HG02610 (cell line): ENCODE data around the gene DDX24.

Experiments used
- ATAC-seq: cut with Tn5 transposase; IDR thresholded peaks from one replicate; pipeline ENCODE4 v1.9.1; 2021; ENCODE audit warnings: mild to moderate bottlenecking, moderate library complexity; ENCODE audit not compliant: unreplicated experiment

DDX24 gene, protein sequence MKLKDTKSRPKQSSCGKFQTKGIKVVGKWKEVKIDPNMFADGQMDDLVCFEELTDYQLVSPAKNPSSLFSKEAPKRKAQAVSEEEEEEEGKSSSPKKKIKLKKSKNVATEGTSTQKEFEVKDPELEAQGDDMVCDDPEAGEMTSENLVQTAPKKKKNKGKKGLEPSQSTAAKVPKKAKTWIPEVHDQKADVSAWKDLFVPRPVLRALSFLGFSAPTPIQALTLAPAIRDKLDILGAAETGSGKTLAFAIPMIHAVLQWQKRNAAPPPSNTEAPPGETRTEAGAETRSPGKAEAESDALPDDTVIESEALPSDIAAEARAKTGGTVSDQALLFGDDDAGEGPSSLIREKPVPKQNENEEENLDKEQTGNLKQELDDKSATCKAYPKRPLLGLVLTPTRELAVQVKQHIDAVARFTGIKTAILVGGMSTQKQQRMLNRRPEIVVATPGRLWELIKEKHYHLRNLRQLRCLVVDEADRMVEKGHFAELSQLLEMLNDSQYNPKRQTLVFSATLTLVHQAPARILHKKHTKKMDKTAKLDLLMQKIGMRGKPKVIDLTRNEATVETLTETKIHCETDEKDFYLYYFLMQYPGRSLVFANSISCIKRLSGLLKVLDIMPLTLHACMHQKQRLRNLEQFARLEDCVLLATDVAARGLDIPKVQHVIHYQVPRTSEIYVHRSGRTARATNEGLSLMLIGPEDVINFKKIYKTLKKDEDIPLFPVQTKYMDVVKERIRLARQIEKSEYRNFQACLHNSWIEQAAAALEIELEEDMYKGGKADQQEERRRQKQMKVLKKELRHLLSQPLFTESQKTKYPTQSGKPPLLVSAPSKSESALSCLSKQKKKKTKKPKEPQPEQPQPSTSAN

DNA sequence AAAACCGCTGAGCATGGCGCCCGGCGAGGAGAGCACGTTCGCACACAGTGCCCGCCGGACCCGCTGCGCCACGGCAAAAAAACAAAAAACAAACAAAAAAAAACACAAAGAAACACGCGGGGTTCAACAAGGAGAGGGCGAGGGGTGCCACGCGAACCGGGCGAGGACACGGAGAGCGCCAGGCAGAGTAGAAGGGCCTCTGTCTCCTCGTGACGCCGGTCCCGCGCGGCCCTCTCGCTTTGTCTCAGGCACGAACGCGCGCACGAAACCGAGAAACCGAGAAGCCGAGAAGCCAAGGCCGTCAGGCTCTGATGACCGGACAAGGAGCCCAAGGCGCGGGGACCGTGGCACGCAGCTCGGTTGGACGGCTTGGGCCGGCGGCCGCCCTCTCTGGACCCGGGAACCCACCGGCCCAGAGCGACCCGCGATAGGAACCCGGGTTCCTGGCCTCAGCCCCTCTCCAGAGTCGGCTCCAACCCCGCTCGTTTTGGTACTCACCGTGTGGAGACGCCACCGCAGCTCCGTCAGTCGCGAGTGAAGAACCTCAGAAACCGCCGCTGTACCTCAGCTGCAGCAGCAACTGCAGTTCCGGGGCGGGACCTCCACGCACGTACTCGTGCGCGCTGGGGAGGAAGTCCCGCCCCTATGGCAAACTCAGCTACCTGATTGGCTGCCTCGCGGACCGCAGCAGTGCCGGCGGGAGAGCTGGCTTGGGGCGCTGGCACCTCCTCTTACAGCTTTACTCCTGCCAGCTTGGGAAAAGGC lies at the start of gene DDX24, which contains the start of gene IFI27L1:
Gene DDX24 (minus strand): TSS at position 582 of the 765 bp plus-strand sequence. CDS start 1,460 bp downstream, outside the sequence.
Gene IFI27L1 (plus strand): TSS at position 690 of the 765 bp plus-strand sequence. CDS start 15,628 bp downstream, outside the sequence.
- peak; percentile 99 for ATAC-seq

DNA sequence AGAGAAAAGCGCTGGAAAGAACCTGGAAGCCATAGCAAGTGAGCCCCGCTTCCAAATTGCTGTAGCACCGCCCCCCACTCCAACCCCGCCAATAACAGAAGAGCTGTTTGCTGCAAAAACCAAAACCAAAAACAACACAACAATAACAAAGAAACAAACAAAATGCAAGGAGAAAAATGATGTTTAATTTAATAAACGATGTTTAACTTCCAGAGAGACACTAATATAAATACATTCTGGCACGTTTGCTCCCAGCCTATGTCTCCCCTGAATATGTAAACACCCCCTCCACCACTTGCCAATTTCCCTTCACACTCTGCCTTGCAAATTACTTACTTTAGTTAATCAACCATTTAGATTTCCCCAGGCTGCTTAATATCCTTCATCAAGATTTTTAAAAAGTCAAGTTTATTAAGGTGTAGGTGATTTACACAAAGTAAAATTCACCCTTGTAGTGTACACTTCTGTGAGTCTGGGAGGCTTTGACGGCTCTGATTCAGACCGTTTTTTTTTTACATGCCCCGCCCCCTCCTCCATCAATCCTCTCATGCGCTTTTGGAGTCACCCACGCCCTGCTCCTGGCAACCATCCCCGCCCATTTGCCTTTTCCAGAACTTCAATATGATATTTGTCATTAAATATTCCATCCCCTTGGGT lies 48.9 kb upstream of the DDX24 start:
- ATAC-seq: no peak

DNA sequence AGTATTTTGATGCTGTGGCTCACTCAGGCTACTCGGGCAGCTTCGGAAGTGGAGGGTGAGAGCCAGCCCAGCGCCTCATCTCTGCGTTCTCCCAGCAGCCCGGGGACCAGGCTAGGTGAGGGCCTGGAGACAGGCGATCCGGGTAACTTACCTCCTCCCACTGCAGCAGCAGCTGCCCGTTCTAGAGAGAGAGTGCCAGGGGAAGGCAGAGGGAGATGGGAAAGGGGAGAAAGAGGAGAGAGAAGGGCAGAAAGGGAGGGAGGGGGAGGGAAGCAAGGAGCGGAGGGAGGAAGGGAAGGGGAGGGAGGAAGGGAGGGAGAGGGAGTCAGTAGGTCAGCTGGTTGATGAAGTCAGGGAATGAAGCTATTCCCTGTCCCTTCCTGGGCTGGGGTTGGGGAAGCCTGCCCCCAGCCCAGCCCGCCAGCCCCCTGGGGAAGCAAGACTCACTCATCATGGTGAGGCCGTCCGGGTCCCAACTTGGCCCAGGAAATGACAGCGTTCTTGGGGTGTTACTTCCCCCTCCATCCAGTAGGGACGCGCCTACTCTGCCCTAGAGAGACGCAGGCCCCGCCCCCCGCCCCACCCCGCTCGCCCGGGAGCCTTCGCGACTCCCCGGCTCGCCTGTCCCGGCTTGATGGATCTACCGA lies 48.2 kb upstream of the DDX24 start, which contains the start of gene IFI27L2:
Gene IFI27L2 (minus strand): TSS at position 494 of the 647 bp plus-strand sequence. CDS start 40 bp downstream, at position 454.
- ATAC-seq: peak; percentile 97

- ATAC-seq: no peak
Observed at GRCh38 chr14:94128216-94128839, 47.3 kb upstream of the DDX24 start.

DNA sequence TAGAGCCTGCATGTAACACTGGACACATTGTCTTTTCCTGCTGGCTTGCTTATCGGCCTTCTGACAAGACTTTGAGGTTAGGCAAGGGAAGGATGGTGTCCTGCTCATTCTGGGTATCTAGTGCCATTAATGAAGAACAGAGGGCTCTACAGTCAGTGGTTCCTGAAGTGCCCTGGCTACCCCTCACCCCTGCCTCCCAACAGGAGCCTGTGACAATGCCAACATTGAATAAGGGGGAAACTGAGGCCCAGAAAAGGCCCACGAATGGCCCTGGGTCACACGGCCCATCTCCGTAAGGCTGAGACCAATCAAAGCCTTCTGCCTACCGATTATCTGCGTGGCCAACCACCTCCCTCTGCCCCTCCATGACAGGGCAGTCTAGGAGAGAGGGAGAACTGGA lies 46.3 kb upstream of the DDX24 start:
- ATAC-seq: no peak

- ATAC-seq: no peak
Observed at GRCh38 chr14:94126800-94127199, 45.8 kb upstream of the DDX24 start.

- ATAC-seq: no peak
Observed at GRCh38 chr14:94126419-94126677, 45.3 kb upstream of the DDX24 start.

DNA sequence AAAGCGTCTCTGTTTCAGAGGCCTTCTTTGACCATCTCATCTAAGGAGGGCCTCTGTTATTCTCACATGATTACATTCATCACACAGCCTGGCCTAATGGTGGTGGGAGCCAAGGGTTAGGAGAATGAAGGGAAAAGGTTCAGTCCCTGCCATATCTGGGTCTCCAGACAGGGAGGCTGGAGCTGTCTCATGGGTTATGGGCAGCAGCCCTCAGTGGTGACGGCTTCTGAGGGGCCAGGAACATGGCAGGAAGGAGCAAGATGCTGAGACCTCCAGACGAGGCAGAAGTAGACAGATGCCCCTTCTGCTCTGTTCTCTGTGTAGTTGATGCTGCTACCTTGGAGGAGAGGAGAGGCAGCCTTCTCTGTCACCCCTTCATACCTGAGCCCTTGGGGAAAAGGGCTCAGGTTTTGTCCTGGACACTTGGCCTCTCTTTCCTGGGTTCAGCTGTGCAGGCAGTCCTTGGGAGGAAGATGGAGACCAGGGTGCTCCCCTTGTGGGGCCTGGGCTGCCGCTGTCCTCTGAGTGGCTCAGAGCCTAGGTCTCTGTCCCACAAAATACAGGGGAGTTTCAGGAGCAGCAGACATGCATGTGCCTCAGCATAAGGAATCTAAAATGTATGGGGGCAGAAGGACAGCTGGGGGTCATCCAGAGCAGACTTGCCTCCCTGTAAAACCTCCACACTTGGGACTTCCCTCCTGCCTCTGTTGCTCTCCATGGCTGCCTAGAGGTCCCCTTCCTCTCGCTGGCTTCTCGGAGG lies 44.8 kb upstream of the DDX24 start:
- no peak for ATAC-seq

GRCh38 chr14:94124582-94125377 lies 43.8 kb upstream of the DDX24 start:
- no peak for ATAC-seq

- ATAC-seq: no peak
Observed at GRCh38 chr14:94123868-94124267, 42.9 kb upstream of the DDX24 start.

DNA sequence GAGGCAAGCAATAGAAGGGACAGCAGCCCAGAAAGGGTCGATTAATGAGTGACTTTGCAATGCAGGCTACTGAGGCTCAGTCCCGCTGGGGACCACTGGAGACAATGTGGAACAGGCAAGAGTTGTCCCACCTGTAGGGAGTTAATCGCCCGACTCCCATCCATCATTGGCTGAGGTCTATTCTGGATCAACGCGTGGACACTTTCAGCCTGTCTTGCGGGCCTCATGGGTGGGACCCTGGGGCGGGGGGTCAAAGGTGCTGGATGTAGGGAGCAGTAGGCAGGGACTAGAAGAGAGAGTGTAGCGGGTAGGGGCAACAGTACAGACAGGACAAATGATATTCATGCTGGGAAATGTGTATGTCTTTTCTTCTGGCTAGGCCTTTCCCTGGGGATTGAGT lies 42.3 kb upstream of the DDX24 start:
- no peak for ATAC-seq

- no peak for ATAC-seq
Observed at GRCh38 chr14:94122438-94122837, 41.4 kb upstream of the DDX24 start.

- ATAC-seq: no peak
Observed at GRCh38 chr14:94121485-94121884, 40.5 kb upstream of the DDX24 start.

- no peak for ATAC-seq
Observed at GRCh38 chr14:94120667-94121340, 39.8 kb upstream of the DDX24 start.

GRCh38 chr14:94119071-94119470 lies 38.1 kb upstream of the DDX24 start:
- ATAC-seq: no peak

GRCh38 chr14:94117856-94118255 lies 36.9 kb upstream of the DDX24 start:
- ATAC-seq: no peak

GRCh38 chr14:94116701-94117100 lies 35.7 kb upstream of the DDX24 start:
- ATAC-seq: no peak

- no peak for ATAC-seq
Observed at GRCh38 chr14:94115631-94116030, 34.6 kb upstream of the DDX24 start.
